OCI-LY7 (cell line): ENCODE results near the gene EXOC5.

Source experiments
- EZH2phosphoT487 ChIP-seq: fragments of 200-600 bp; sonication (generic); IDR thresholded peaks from 2 replicates; pipeline ENCODE4 v1.6.1; 2018; ENCODE audit warnings: low read depth, borderline replicate concordance, mild to moderate bottlenecking, mixed run types, antibody characterized with exemption, low read length, moderate library complexity, mixed read lengths
- TF ChIP-seq, protein P1 (sequence below): fragments of 200-600 bp; sonication (generic); conservative IDR thresholded peaks from 2 replicates; pipeline ENCODE4 v1.5.1; 2014; ENCODE audit warnings: mild to moderate bottlenecking, antibody characterized with exemption, low read length, moderate library complexity, mixed read lengths

DNA sequence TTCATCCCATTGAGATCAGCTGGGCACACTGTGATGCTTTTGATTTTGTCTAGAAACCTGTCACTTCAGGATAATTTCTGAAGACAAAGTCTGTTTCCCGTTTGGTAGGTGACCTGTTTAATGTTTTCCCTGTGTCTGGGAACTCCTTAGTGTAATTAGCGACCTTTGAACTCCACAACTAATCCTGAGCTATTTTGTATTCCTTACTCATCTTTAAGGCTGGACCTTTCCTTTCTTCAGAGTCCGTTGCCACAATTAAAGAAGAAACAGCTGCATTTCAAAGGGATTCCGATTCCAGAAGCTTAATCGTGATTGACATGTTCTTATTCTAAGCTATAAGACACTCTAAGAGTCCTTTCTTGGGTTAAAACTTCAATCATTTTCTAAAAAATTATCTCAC is 22.0 kb upstream of the EXOC5 start:
- TF ChIP-seq, protein P1, sequence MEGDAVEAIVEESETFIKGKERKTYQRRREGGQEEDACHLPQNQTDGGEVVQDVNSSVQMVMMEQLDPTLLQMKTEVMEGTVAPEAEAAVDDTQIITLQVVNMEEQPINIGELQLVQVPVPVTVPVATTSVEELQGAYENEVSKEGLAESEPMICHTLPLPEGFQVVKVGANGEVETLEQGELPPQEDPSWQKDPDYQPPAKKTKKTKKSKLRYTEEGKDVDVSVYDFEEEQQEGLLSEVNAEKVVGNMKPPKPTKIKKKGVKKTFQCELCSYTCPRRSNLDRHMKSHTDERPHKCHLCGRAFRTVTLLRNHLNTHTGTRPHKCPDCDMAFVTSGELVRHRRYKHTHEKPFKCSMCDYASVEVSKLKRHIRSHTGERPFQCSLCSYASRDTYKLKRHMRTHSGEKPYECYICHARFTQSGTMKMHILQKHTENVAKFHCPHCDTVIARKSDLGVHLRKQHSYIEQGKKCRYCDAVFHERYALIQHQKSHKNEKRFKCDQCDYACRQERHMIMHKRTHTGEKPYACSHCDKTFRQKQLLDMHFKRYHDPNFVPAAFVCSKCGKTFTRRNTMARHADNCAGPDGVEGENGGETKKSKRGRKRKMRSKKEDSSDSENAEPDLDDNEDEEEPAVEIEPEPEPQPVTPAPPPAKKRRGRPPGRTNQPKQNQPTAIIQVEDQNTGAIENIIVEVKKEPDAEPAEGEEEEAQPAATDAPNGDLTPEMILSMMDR = no peak
- no peak for TF ChIP-seq EZH2phosphoT487
